HG03457 (cell line): Measurements from ENCODE around the gene SNED1.
"Not testable (repeated sequence)": the region's sequence is repeated elsewhere in the genome, so short reads cannot be mapped to it uniquely, and the experiment has no call there.

ENCODE experiments used
- ATAC-seq: cut with Tn5 transposase; IDR thresholded peaks from one replicate; pipeline ENCODE4 v1.9.1; 2021; ENCODE audit warnings: moderate number of reproducible peaks; ENCODE audit not compliant: unreplicated experiment

The SNED1 gene

DNA sequence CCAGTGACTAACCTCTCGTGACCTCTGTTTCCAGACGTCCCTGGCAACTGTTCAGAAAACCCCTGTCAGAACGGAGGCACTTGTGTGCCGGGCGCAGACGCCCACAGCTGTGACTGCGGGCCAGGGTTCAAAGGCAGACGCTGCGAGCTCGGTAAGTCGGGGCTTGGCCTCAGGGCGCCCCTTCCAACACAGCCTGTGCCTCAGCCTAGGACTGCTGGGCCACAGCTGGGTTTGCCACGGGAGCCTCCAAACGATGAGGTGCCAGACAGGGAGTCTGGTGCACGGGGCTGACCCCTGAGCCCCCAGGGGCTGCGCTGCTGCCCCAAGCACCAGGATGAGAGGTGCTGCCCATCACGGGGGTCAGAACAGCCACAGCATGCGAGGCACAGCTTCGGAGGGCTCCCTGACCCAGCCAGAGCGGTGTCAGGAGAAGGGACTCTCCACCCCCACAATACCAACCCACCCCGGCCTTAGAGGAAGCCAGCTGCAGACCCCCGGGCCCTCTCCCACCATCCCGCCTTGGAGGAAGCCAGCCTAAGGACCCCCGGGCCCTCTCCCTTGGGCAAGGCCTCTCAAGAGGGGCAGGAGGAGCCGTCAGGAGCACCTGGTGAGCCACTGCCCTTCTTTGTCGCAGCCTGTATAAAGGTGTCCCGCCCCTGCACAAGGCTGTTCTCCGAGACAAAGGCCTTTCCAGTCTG, 83.4 kb downstream of the SNED1 start:
- no peak for ATAC-seq

DNA sequence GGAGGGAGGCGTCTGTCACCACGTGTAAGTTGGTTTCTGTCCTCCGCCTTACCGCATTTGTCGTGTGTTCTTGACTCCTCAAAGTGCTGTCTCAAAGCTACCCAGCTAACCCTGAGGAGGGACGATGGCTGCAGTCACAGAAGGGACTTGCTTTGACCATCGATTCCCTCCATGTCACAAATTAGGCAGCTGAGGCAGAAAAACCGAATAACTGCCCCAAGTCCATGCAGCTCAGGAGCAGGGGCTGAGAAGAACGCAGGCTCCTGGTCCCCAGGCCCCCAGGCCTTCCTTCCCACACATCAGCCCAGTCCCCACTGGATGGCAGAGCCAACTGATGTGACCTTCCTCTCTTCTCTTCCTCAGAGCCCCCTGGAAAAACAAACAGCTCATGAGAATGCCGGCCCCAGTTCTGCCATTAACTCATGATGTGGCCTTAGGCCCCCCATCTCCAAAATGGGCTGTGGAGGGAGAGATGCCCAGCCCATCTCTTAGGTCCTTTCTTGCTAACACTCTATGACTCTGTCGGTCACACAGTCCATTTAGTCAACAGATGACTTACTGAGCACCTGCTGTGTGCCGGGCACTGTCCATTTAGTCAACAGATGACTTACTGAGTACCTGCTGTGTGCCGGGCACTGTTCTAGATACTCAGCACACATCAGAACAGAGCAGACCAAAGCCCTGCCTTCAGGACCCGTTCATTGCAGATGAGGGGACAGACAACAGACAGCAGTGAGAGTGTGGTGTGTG, 84.1 kb downstream of the SNED1 start:
- ATAC-seq = no peak

DNA sequence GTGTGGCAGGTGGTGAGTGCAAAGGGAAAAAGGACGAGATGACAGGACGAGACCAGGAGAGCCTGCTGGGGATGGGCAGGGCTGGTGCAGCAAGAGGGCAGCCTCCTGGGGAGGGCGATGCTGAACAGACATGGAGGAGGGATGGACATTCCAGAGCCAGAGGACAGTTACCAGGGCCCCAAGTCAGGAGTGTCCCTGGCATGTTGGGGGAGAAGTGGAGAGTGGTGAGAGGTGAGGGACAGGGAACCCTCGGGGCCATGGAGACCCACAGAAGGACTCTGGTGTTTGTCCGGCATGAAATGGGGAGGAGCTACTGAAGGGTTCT, 84.6 kb downstream of the SNED1 start:
- ATAC-seq = no peak

DNA sequence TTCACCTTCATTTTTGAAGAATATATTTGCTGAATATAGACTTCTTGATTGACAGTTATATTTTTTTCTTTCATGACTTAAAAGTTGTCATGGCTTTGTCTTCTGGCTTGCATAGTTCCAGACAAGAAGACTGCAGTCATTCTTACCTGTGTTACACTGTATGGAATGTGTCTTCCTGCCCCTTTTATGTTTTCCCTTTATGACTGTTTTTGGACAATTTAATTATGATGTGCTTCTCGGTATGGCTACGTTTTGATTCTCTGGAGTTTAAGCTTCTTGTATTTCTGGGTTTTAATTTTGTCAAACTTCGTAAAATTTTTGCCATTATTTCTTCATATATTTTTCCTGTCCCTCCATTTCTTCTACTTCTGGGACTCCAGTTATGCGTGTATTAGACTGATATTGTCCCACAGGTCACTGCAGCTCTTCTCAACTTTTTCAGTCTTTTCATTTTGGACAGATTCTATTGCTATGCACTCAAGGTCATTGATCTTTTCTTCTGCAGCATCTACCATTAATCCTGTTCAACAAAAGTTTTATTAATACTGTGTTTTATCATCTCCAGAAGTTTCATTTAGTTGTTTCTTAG, 86.5 kb downstream of the SNED1 start:
- no peak for ATAC-seq

DNA sequence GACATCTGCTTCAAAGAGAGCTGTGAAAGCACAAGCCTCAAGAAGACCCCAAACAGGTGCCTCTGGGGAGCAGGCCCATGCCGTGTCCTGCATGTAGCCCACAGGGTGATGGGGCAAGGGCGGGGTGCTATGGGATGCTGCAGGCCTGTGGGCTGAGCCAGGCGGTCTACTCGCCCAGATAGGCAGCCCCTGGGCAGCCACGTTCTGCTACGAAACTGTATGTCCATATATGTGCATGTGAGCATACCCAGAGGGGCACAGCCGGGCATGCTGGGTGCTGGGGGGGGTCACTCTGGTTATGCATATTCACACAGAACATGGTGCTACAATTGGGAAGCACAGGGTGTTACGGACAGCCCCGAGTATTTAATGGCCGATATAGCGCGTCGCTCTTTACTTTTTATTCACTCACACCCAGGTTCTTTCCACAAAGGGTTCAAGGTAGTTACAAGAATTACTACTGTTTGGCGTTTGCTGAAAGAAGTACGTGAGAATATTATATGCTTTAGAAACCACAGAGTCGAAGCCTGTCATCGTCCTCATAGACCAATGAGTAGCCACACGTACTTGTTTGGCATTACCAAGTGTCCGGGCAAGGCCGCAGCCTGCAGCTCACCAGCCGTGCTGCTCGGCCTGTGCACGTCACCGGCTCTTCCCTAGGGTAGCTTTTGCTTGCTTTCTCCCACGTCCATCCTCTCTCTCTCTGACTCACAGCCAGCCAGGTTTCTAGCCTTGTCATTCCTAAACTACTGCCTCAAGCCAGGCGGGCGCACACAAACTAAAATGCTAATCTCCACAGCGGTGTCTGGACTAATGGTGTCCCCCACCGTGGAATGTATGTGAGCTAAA, 89.2 kb downstream of the SNED1 start:
- ATAC-seq = no peak

DNA sequence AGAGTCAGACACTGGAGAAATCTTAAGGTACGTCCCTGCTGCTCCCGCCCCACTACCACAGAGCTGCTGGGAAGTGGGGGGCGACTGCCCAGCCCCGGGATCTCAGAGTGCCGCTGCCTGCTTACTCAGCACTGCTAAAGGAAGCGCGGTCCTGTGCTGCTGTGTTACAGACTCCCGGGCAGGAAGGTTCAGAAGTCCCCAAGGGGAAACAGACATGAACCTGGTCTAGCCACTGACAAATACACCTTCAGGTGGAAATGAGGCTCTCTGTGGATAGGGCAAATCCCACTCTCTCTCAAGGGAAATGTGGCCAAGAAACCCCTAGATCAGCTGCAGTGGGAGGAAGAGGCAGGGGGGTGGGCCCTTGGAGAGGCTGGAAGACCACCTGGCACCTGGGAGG, 90.0 kb downstream of the SNED1 start:
- ATAC-seq = no peak

DNA sequence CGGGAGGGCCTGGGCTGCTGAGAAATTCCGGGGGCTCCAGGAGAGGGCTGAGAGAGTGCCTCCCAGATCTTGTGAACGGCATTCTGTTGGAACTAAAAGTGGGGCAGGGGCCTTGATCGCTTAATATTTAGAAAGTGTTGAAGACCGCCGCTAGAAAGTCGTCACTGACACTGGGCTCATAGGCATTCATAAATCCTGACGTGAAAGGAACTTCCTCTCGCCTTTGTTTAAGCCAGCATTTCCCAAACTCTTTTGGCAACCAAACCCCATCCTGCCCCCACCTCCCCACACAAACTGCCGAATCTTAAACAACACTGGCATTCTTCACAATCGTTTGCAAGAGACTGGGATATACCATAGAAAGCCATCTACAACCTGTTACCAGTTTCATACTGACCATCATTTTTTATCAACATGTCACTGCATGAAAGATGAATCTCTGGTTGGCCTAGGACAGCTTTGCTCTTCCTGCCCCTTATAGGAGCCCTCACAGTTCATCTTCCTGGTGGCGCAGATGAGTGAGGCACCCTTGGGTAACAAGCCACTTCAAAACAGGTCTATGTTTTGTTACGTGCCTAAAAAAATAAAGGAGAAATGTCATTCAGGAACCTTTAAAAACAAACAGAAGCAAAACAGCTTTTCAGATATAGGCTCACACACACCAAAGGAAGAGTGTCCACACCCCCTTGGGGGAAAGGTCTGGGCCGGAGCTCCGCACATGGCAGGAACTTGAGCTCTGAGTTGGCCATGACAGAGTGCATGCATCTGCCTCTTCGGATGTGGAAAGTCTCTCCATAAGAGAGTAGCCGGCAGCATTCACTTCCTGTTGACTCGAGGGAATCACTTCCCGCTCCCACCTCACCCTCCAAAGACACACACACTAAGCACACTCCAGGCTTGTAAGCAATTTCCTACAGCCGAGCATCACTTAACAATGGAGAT, 90.6 kb downstream of the SNED1 start:
- no peak for ATAC-seq

DNA sequence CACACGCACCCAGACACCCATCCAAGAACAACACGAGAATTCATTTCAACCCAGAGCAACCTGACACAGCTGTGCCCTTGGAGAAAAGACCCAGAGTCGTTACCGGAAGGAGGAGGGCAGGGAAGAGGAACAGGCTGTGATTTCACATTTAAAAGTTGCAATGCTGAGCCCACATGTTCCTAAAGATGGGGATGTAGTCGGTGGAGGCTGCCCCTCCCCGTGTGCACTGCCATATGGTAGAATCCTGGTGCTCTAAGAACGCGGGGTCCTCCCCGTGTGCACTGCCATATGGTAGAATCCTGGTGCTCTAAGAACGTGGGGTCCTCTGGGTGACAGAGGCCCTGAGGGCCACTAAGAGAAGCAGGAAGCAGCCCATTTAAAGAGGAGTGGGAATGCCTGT, 92.8 kb downstream of the SNED1 start:
- ATAC-seq = no peak

DNA sequence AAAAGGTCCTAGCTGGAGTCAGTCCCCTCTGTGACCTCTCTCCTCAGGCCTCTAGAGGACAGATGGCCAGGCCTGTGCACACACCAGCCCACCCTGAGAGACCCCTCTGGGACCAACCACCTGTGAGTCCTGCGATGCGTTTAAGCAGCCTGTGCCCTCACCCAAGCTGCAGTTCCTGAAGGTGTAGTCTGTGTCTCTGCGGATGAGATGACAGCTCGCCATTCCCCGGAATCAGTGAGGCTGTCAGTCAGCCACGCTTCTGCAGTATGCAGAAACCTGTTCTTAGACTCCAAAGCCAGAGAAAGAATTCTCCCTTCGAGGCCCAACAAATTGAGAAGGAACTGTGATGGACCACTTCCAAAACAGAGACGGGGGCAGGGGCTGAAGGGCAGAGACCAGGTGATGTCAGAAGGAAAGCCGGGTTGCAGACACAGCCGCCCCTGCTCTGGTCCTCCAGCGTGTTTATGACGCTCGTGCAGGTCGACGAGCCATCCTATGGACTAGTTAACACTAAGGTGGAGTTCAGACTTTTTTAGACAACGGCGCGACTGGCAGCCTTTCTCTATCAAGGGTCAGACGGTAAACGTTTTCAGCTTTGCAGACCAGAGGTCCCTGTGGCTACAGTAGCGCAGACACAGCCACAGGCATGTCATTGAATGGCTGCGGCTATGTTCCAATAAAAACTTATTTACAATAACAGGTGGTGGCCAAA, 93.5 kb downstream of the SNED1 start:
- ATAC-seq = no peak

DNA sequence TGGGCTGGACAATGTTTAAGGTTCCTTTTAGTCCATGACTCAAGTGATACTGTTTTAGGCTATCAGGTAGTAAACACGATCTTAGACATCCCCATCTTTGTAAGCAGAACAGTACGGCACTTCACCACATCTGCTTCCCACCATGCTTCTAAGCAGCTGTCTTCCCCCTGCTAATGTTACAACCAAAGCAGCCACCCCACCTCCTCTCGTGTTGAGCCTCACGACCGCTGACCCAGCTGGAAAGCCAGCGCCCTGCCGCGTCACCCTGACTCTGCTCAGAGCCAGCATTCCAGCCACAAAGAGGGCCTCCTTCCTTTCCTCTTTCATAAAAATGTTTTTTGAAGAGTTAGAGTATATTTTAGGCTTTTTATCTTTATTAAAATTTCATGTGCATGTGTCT, 94.3 kb downstream of the SNED1 start:
- no peak for ATAC-seq

DNA sequence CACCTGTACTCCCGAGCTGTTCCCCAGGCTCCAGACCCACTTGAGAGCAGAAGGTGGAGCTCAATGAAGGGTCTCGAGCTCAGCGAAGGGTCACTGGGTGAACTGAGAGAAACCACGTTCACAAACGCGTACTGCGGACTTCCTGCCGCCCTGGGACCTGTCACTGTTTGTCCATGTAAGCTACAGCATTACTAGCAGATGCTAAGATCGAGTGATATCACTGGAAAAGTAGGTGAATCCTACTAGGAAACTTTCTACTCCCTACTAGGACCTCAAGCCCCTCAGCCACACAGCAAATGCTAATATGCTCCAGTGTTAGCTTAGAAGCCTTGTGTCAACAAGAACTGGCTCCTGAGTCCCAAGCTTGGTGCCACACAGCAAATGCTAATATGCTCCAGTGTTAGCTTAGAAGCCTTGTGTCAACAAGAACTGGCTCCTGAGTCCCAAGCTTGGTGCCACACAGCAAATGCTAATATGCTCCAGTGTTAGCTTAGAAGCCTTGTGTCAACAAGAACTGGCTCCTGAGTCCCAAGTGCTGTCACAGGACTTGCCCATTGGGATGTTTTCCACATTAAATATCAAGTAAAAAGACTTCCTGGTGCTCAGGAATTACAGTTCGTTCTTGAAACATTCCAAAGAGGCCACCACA, 94.8 kb downstream of the SNED1 start:
- not testable (repeated sequence) for ATAC-seq

DNA sequence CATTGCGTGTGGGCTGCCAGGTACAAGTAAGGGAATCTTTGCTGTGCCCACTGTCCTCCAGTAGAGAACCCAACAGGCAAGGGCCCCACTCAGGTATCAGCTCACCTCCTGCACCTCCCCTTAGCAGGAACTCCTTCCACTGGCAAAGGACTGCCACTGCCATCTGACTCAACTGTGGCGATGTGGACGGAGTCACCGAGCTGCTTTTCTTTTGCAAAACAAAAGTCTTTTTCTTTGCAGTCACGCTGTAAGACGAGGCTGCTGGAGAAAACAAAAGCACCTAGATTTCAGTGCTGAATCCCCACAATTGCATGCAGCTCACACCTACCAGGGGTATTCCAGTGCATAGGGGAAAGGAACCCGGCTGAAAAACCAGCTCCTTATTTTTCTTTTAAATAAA, 95.8 kb downstream of the SNED1 start:
- ATAC-seq = no peak

DNA sequence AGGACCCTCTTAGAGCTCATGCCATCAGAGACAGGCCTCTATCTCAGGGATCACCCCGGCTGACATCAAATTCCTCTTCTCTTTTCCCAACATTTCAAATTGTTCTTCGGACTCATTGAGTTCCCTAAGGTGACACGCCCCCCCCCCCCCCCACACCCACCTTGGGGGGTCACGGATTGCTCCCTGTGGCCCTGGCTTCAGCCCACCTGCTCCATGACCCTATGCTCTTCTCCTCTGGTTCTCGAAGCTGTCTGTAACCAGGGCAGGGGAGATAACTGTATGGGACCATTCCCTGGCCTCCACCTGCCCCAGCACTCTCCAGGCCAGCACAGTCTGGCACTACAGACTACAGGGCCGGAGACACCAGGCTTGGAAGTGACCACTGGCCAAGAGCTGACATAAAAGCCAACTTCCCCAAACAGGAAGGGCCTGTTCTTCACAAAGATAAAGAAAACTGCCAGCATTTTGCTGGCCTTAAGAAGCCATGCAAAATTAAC, 96.6 kb downstream of the SNED1 start:
- no peak for ATAC-seq

DNA sequence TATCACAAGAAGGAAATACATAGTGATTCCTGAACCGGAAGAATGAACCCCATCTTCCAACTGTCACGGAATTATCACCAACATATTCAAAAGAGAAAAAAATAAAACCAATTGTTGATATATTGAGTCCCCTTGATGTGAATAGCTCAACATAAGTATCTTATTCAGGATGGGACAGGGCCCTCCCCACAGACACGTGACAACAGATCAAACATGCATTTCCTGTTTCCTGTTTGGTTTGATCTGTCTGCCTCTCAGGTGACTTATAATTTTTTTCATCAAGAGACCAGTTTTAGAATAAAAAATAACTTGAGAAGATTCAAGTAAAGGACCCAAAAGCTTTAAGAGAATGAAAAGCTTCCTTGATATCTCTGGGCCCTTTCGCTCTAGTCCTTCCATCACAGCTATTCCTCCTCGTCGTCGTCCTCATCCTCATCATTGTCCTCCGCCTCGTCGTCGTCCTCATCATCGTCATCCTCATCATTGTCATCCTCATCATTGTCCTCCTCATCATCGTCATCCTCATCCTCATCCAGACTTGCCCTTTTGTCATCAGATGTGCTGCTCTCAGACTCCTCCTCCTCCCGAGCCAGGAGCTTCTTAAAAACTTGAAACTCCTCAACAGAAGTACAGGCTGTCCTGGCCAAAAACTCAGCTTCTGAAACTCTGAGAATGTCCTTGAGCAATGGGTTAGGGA, 97.3 kb downstream of the SNED1 start:
- ATAC-seq = no peak

DNA sequence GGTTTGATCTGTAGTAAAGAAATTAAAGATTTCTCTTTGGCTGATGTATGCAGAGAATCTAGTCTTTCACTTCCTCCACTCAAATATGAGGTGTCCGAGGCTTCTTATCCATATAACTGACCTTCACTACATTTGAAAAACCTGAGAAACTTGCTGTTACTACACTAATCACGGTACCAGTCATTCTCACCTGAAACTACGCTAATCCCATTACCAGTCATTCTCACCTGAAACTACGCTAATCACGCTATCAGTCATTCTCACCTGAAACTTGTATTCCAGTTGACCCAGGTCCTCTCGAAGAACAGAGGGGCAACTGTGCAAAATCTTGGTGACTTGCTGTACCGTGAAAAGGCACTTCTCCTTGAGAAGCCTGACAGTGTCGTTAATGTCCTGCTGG, 98.6 kb downstream of the SNED1 start:
- no peak for ATAC-seq

DNA sequence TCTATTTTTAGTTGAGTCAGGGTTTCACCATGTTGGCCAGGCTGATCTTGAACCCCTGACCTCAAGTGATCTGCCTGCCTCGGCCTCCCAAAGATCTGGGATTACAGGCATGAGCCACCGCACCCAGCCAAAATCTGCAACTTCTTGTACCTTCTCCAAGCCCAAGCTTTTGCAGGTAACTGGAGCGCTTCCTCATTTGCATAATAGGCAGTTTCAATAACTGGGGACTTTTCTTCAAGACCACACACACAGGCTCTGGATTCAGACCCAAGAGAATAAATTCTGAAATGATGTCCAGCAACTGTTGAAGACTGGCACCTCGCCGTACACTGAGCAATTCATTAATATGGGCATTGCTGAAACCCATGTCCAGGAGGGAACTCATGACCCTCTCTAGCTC, 100.8 kb downstream of the SNED1 start:
- ATAC-seq = no peak

DNA sequence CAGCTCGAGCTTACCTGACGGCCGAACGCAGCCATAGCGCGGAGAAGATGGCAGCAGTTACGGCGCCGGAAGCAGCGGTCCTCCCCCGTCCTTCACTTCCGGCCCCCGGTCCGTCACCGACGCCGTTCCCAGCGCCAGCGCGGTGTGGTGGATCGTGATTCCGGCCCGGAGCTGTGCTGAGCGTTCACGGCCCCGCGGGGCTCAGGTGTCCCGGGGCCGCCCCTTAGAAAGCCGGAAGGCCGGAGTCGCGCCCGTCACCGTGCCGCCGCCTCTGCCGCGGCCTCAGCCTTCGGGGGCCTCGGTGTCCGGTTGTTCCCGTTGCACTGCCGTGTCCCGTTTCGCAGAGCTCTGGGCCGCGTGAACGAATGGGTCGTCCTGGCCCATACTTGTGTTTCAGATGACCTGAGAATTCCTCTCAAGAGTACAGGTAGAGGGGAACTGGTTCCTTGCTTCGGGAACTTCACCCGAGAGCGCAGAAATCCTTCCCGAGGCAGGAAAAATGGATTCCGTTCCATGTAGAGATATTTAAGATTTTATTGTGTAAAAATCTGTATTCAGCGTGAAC, 103.9 kb downstream of the SNED1 start, which contains the start of gene MTERF4:
MTERF4 (minus strand) TSS at position 49 of the 565 bp plus-strand sequence; CDS start at position 35, 14 bp downstream.
- peak; percentile 78 for ATAC-seq

DNA sequence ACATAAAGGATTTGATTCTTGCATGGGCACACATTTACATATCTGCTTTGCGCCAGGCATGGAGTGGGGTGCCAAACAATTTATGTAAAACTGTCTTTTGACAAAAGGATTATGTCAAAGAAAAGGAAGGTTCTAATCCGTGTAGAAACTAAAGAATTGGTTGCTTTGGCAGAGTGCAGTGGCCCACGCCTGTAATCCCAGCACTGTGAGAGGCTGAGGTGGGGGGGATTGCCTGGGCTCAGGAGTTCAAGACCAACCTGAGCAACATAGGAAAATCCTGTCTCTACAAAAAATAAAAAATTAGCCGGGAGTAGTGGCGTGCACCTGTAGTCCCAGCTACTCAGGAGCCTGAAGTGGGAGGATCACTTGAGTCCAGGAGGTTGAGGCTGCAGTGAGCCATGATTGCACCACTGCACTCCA, 104.8 kb downstream of the SNED1 start:
- no peak for ATAC-seq
